ENCODE measurements around the gene GRID2.
"Not testable (repeated sequence)": the region's sequence is repeated elsewhere in the genome, so short reads cannot be mapped to it uniquely, and the experiment has no call there.

Gene GRID2

GRCh38 chr4:93676937-93677336, 1373.2 kb downstream of the GRID2 start:
- not testable (repeated sequence) for DNase-seq (ENCODE audit: low read depth)

GRCh38 chr4:93684571-93684970, 1380.8 kb downstream of the GRID2 start:
- no peak for DNase-seq (ENCODE audit: low read depth)

- DNase-seq (ENCODE audit: low read depth) = no peak
Observed at GRCh38 chr4:93687304-93687703, 1383.5 kb downstream of the GRID2 start.

- no peak for DNase-seq (ENCODE audit: low read depth)
Observed at GRCh38 chr4:93688978-93689377, 1385.2 kb downstream of the GRID2 start.

GRCh38 chr4:93693141-93693540, 1389.4 kb downstream of the GRID2 start:
- no peak for DNase-seq (ENCODE audit: low read depth)

- no peak for DNase-seq (ENCODE audit: low read depth)
Observed at GRCh38 chr4:93698686-93699085, 1394.9 kb downstream of the GRID2 start.

- DNase-seq (ENCODE audit: low read depth) = no peak
Observed at GRCh38 chr4:93700571-93700970, 1396.8 kb downstream of the GRID2 start.

GRCh38 chr4:93710101-93710846, 1406.5 kb downstream of the GRID2 start:
- no peak for DNase-seq (ENCODE audit: low read depth)

- DNase-seq (ENCODE audit: low read depth) = peak; percentile 18
Observed at GRCh38 chr4:93710847-93711430, 1407.2 kb downstream of the GRID2 start.

- DNase-seq (ENCODE audit: low read depth) = no peak
Observed at GRCh38 chr4:93718233-93718632, 1414.5 kb downstream of the GRID2 start.

- no peak for DNase-seq (ENCODE audit: low read depth)
Observed at GRCh38 chr4:93719552-93719951, 1415.8 kb downstream of the GRID2 start.

- no peak for DNase-seq (ENCODE audit: low read depth)
Observed at GRCh38 chr4:93722446-93722845, 1418.7 kb downstream of the GRID2 start.

GRCh38 chr4:93730251-93730650, 1426.5 kb downstream of the GRID2 start:
- DNase-seq (ENCODE audit: low read depth) = no peak

- DNase-seq (ENCODE audit: low read depth) = no peak
Observed at GRCh38 chr4:93730760-93731159, 1427.0 kb downstream of the GRID2 start.

GRCh38 chr4:93731456-93731855, 1427.7 kb downstream of the GRID2 start:
- no peak for DNase-seq (ENCODE audit: low read depth)

GRCh38 chr4:93732509-93732908, 1428.7 kb downstream of the GRID2 start:
- no peak for DNase-seq (ENCODE audit: low read depth)

GRCh38 chr4:93740890-93741289, 1437.1 kb downstream of the GRID2 start:
- DNase-seq (ENCODE audit: low read depth) = no peak

GRCh38 chr4:93743022-93743421, 1439.3 kb downstream of the GRID2 start:
- no peak for DNase-seq (ENCODE audit: low read depth)

- DNase-seq (ENCODE audit: low read depth) = no peak
Observed at GRCh38 chr4:93743635-93744034, 1439.9 kb downstream of the GRID2 start.

- DNase-seq (ENCODE audit: low read depth) = no peak
Observed at GRCh38 chr4:93744961-93745360, 1441.2 kb downstream of the GRID2 start.

- DNase-seq (ENCODE audit: low read depth) = no peak
Observed at GRCh38 chr4:93746031-93746430, 1442.3 kb downstream of the GRID2 start.

- DNase-seq (ENCODE audit: low read depth) = no peak
Observed at GRCh38 chr4:93747220-93747619, 1443.5 kb downstream of the GRID2 start.

GRCh38 chr4:93748373-93749291, 1444.9 kb downstream of the GRID2 start:
- no peak for DNase-seq (ENCODE audit: low read depth)
